GM10847 (cell line): ENCODE data around the gene DNAJB11.

Source experiments
- POLR2A ChIP-seq: IDR thresholded peaks from 2 replicates; pipeline ENCODE4 v1.6.1; 2011; ENCODE audit not compliant: insufficient read length; ENCODE audit errors: extremely low read depth

DNAJB11 gene

GRCh38 chr3:186620213-186621092 is 49.9 kb downstream of the DNAJB11 start:
- no peak for TF ChIP-seq POLR2A

GRCh38 chr3:186621894-186622650 is 51.6 kb downstream of the DNAJB11 start:
- no peak for TF ChIP-seq POLR2A

GRCh38 chr3:186622651-186623310 is 52.3 kb downstream of the DNAJB11 start:
- TF ChIP-seq POLR2A: no peak

GRCh38 chr3:186624598-186624997 is 54.1 kb downstream of the DNAJB11 start:
- no peak for TF ChIP-seq POLR2A

- no peak for TF ChIP-seq POLR2A
These were observed 55.1 kb downstream of the DNAJB11 start for GRCh38 chr3:186625600-186626042.

- no peak for TF ChIP-seq POLR2A
These were observed 55.8 kb downstream of the DNAJB11 start for GRCh38 chr3:186626254-186626847.

- TF ChIP-seq POLR2A: no peak
These were observed 57.4 kb downstream of the DNAJB11 start for GRCh38 chr3:186627852-186628414.

GRCh38 chr3:186628756-186629155 is 58.2 kb downstream of the DNAJB11 start:
- TF ChIP-seq POLR2A: no peak

GRCh38 chr3:186630950-186631641 is 60.6 kb downstream of the DNAJB11 start:
- TF ChIP-seq POLR2A: no peak

- TF ChIP-seq POLR2A: no peak
These were observed 63.0 kb downstream of the DNAJB11 start for GRCh38 chr3:186633481-186633880.
